ENCODE results near the gene PHKA2. TPM values are rescaled to one million over a fixed set of nuclear protein-coding genes. Genes with fewer than 3 reads are reported as not detected.

Gene PHKA2
- total and polyA plus RNA-seq, 2 of the 4 experiments (the other 2 are of a cell fraction): 10.0 to 21.5 TPM

- no peak overlapping the region for H4K5ac ChIP-seq (ENCODE audit: low read depth, low read length)
- DNase-seq (no peak), ATAC-seq (ENCODE audit: low read depth) (no peak)
- 91% methylated on average over 9 of the region's 27 CpGs; no CpG with 5 or more reads in 1 of the 2 experiments for WGBS, 2 experiments (ENCODE audit: extremely low coverage in 2 of 2, insufficient read length in 1 of 2)
- H4K8ac ChIP-seq (ENCODE audit: low read depth in 2 of 2, low read length in 2 of 2): no peak overlapping the region
- no peak overlapping the region for H2AK5ac ChIP-seq (ENCODE audit: low read depth, low read length)
- H2BK5ac ChIP-seq (ENCODE audit: low read depth, low read length, poor library complexity, severe bottlenecking): no peak overlapping the region
- H4K91ac ChIP-seq (ENCODE audit: insufficient read depth, low read depth, low read length): no peak overlapping the region
- no peaks in the 10 kb centered on the region for H4K20me1 ChIP-seq (ENCODE audit: insufficient read depth, low read length)
- H3K9ac ChIP-seq (ENCODE audit: low read depth, low read length): no peak overlapping the region
- no peaks in the 10 kb centered on the region for H3K9me1 ChIP-seq (ENCODE audit: insufficient read depth, low read length)
- H3K4me3 ChIP-seq (ENCODE audit: insufficient read depth, low read depth, low read length): no peak overlapping the region
- H3K9me3 ChIP-seq (ENCODE audit: control insufficient read depth, insufficient read depth, low read length): peaks cover 4% of the 10 kb centered on the region; the same call in 1 of the 2 replicates
- no peak overlapping the region for H3K18ac ChIP-seq (ENCODE audit: low read depth, low read length)
- no peaks in the 10 kb centered on the region for H3K79me1 ChIP-seq (ENCODE audit: low read depth in 1 of 2, low read length in 2 of 2)
- ChIA-PET POLR2A (ENCODE audit: unreplicated experiment) (no interaction called here), CTCF (no interaction called here)
- H3K4ac ChIP-seq (ENCODE audit: low read depth, low read length): no peak overlapping the region
- BruUV-seq (replicated peaks): no TSS peak
- intact Hi-C loops (cut with micrococcal nuclease) (no loop called here), dilution Hi-C loops (cut with HindIII; ENCODE audit: low sequenced_read_pairs, unreplicated experiment) (no loop called here), in situ Hi-C loops (cut with MboI; ENCODE audit: low sequenced_read_pairs) (no loop called here)
- no peak overlapping the region for H3K14ac ChIP-seq (replicated peaks; ENCODE audit: low read depth, low read length)
- H2BK120ac ChIP-seq (ENCODE audit: low read depth, low read length): no peak overlapping the region
- H2BK20ac ChIP-seq (ENCODE audit: low read depth, low read length): no peak overlapping the region
- no peak overlapping the region for H3K56ac ChIP-seq (ENCODE audit: extremely low read depth, insufficient read depth, low read length)
- H3K23ac ChIP-seq (ENCODE audit: low read depth, low read length): no peak overlapping the region
- no peaks in the 10 kb centered on the region; the same call in 1 of the 2 replicates for H3K27me3 ChIP-seq (ENCODE audit: control insufficient read depth, insufficient read depth, low read length)
- H2AK9ac ChIP-seq (replicated peaks; ENCODE audit: low read depth, low read length, poor library complexity): no peak overlapping the region
- H3K4me2 ChIP-seq (ENCODE audit: low read depth, low read length): no peak overlapping the region
- peaks cover 2% of the 10 kb centered on the region; the same call in 1 of the 2 replicates for H3K4me1 ChIP-seq (ENCODE audit: control insufficient read depth, insufficient read depth, low read length)
- no peak overlapping the region for H3K27ac ChIP-seq (ENCODE audit: insufficient read depth, low read length)
- no peak for TF ChIP-seq MAZ (IDR thresholded peaks at IDR 0.05; ENCODE audit: borderline replicate concordance, low read depth, low read length)
- TF ChIP-seq RCOR1 (IDR thresholded peaks at IDR 0.05; ENCODE audit: insufficient replicate concordance, low read length): no peak
- TF ChIP-seq CHD1 (IDR thresholded peaks at IDR 0.05; ENCODE audit: low read depth, low read length): no peak
- no peak for TF ChIP-seq BHLHE40 (IDR thresholded peaks at IDR 0.05; ENCODE audit: low read depth, low read length)
- TF ChIP-seq MXI1 (IDR thresholded peaks at IDR 0.05; ENCODE audit: borderline replicate concordance, low read depth, low read length): no peak
- no peak for TF ChIP-seq ELK1 (IDR thresholded peaks at IDR 0.05; ENCODE audit: borderline replicate concordance, low read depth, low read length)
- no peaks in the 10 kb centered on the region for H3K36me3 ChIP-seq (ENCODE audit: control insufficient read depth, insufficient read depth, low read length)
- H2BK15ac ChIP-seq (ENCODE audit: low read depth, low read length): no peak overlapping the region
- no peak overlapping the region for H2AFZ ChIP-seq (replicated peaks; ENCODE audit: low read length, poor library complexity)
These were observed 109.2 kb downstream of the PHKA2 start for GRCh38 chrX:18874560-18875255.
